Caco-2 (cell line): ENCODE results near the gene ARNT2. TPM values are rescaled to one million over a fixed set of nuclear protein-coding genes. Genes with fewer than 3 reads are reported as not detected.
A peak's percentile ranks its signal among the peaks of the same experiment; 100 is the strongest.

Experiments
- BruUV-seq: library from RNA; stranded (reverse); fragments of 400-500 nt; replicated peaks from 2 replicates; lab custom pipeline; 2021; lab: Mats Ljungman, UMichigan
- CTCF ChIA-PET: fragments of 300-600 bp; sonication (Branson Sonifier 250); formaldehyde crosslinking; loops from one replicate; lab custom pipeline; 2022; ENCODE audit warnings: antibody characterized with exemption; lab: Charles Lee
- POLR2A ChIA-PET: fragments of 300-600 bp; sonication (Branson Sonifier 250); formaldehyde crosslinking; loops from one replicate; lab custom pipeline; 2022; ENCODE audit warnings: antibody characterized with exemption; lab: Charles Lee
- DNase-seq, 2 experiments: peaks; one replicate each; pipeline versions ENCODE4 v3.0.0 to v3.0.0-alpha.2; 2020 to 2022
- H3K27me3 ChIP-seq: replicated peaks from 2 replicates; pipeline ENCODE4 v1.6.0; 2011; ENCODE audit warnings: low read length; ENCODE audit not compliant: control insufficient read depth, insufficient read depth
- H3K36me3 ChIP-seq: 2 replicates; pipeline ENCODE4 v1.5.1; 2011; ENCODE audit warnings: low read length; ENCODE audit not compliant: control insufficient read depth, insufficient read depth
- H3K4me1 ChIP-seq: fragments of 250-450 bp; sonication (Bioruptor Pico); 2 replicates; pipeline ENCODE4 v1.5.1; 2020; ENCODE audit warnings: mild to moderate bottlenecking
- H3K4me3 ChIP-seq: 2 replicates; pipeline ENCODE4 v1.5.1; 2011; ENCODE audit warnings: low read depth, mild to moderate bottlenecking, control low read depth, low read length
- H3K9me3 ChIP-seq: fragments of 250-450 bp; sonication (Bioruptor Pico); 2 replicates; pipeline ENCODE4 v1.5.1; 2020; ENCODE audit warnings: mild to moderate bottlenecking, moderate library complexity
- H3K27ac Mint-ChIP-seq: one replicate; pipeline ENCODE4 v1.8.0; 2022; ENCODE audit warnings: mixed read lengths; ENCODE audit not compliant: unreplicated experiment
- H3K27me3 Mint-ChIP-seq: one replicate; pipeline ENCODE4 v1.8.0; 2022; ENCODE audit warnings: mixed read lengths; ENCODE audit not compliant: insufficient read depth, unreplicated experiment
- H3K36me3 Mint-ChIP-seq: one replicate; pipeline ENCODE4 v1.8.0; 2022; ENCODE audit warnings: mild to moderate bottlenecking, mixed read lengths; ENCODE audit not compliant: insufficient read depth, unreplicated experiment
- H3K4me1 Mint-ChIP-seq: one replicate; pipeline ENCODE4 v1.8.0; 2022; ENCODE audit warnings: low read depth, mixed read lengths; ENCODE audit not compliant: unreplicated experiment
- H3K4me3 Mint-ChIP-seq: one replicate; pipeline ENCODE4 v1.8.0; 2022; ENCODE audit warnings: mild to moderate bottlenecking, moderate library complexity, mixed read lengths; ENCODE audit not compliant: unreplicated experiment
- H3K9me3 Mint-ChIP-seq: one replicate; pipeline ENCODE4 v1.8.0; 2022; ENCODE audit warnings: mixed read lengths; ENCODE audit not compliant: unreplicated experiment
- intact Hi-C: fragments of 100-400 bp; cut with micrococcal nuclease; formaldehyde crosslinking; loops from one replicate; pipeline ENCODE4 v1.10.0; 2022; ENCODE audit not compliant: unreplicated experiment
- total RNA-seq: library from RNA; stranded (reverse); gene quantifications from 2 replicates; pipeline ENCODE4 v1.2.3, GENCODE V29; 2022
- TF ChIP-seq, protein P1 (sequence below), 2 experiments: fragments of 200-600 bp in 1 of 2; IDR thresholded peaks; 1 replicate in 1 of 2; 2 replicates in 1 of 2; pipeline versions ENCODE4 v1.5.1 to v1.8.0; 2011 to 2022; ENCODE audit warnings: antibody characterized with exemption in 1 of 2, control low read depth in 1 of 2, inconsistent platforms in 1 of 2, low read depth in 1 of 2, low read length in 1 of 2, mild to moderate bottlenecking in 1 of 2, moderate library complexity in 1 of 2; ENCODE audit not compliant: insufficient read depth in 1 of 2, severe bottlenecking in 1 of 2, unreplicated experiment in 1 of 2

ARNT2 gene
- total RNA-seq, 1 experiment from 2014 or later: 0.23 TPM

- H3K36me3 ChIP-seq: no peaks in the 10 kb centered on the region
- no peaks in the 10 kb centered on the region for H3K9me3 ChIP-seq
- BruUV-seq: no TSS peak
- TF ChIP-seq, protein P1, sequence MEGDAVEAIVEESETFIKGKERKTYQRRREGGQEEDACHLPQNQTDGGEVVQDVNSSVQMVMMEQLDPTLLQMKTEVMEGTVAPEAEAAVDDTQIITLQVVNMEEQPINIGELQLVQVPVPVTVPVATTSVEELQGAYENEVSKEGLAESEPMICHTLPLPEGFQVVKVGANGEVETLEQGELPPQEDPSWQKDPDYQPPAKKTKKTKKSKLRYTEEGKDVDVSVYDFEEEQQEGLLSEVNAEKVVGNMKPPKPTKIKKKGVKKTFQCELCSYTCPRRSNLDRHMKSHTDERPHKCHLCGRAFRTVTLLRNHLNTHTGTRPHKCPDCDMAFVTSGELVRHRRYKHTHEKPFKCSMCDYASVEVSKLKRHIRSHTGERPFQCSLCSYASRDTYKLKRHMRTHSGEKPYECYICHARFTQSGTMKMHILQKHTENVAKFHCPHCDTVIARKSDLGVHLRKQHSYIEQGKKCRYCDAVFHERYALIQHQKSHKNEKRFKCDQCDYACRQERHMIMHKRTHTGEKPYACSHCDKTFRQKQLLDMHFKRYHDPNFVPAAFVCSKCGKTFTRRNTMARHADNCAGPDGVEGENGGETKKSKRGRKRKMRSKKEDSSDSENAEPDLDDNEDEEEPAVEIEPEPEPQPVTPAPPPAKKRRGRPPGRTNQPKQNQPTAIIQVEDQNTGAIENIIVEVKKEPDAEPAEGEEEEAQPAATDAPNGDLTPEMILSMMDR (IDR thresholded peaks at IDR 0.05; ENCODE audit: insufficient read depth in 1 of 2, low read depth in 1 of 2, low read length in 1 of 2, severe bottlenecking in 1 of 2, unreplicated experiment in 1 of 2): no peak
- H3K27ac Mint-ChIP-seq: no peak overlapping the region
- H3K36me3 Mint-ChIP-seq: no peaks in the 10 kb centered on the region
- intact Hi-C loops: no loop called here
- DNase-seq: no peak
- H3K27me3 ChIP-seq: no peaks in the 10 kb centered on the region
- CTCF ChIA-PET: no interaction called here
- no peak overlapping the region for H3K4me3 Mint-ChIP-seq
- no peaks in the 10 kb centered on the region for H3K27me3 Mint-ChIP-seq
- H3K4me1 Mint-ChIP-seq: peaks cover 13% of the 10 kb centered on the region
- no peak overlapping the region for H3K4me3 ChIP-seq
- POLR2A ChIA-PET: no interaction called here
- no peaks in the 10 kb centered on the region for H3K9me3 Mint-ChIP-seq
- peaks cover 14% of the 10 kb centered on the region; the same call in 1 of the 2 replicates for H3K4me1 ChIP-seq
Observed at GRCh38 chr15:80483725-80484161, 79.6 kb downstream of the ARNT2 start.

DNA sequence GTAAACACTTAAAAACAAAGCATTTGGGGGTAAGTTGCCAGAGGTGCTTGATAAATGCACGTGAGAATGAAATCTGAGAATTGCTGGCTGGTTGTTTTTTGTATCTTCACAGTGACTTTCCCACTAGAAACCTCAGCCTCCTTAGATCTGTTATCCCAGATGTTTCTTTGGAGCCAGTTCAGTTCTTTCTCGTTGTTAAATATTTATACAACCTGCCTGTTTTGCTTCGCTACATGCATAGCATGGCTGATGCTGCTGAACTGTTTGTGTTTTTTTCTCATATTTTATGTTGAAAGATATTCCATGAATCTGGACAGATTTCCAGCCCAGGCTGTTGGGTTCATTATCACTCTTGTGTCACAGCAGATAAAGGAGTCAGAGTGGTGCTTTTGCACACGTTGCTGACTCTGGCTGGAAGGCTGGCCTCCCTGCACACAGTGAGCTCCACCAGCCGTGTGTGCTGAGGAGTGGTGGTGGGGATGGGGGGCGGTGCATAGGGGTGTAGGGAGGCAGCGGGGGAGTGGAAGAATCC is 80.2 kb downstream of the ARNT2 start:
- H3K27ac Mint-ChIP-seq: no peak overlapping the region
- Histone ChIP-seq H3K4me1 (peaks cover 14% of the 10 kb centered on the region; the same call in 1 of the 2 replicates), H3K36me3 (no peaks in the 10 kb centered on the region), H3K27me3 (no peaks in the 10 kb centered on the region), H3K9me3 (no peaks in the 10 kb centered on the region), H3K4me3 (no peak overlapping the region)
- no peak for DNase-seq
- TF ChIP-seq, protein P1 (IDR thresholded peaks at IDR 0.05; ENCODE audit: insufficient read depth in 1 of 2, low read depth in 1 of 2, low read length in 1 of 2, severe bottlenecking in 1 of 2, unreplicated experiment in 1 of 2): no peak
- peaks cover 13% of the 10 kb centered on the region for H3K4me1 Mint-ChIP-seq
- intact Hi-C loops: no loop called here
- H3K4me3 Mint-ChIP-seq: no peak overlapping the region
- no peaks in the 10 kb centered on the region for H3K27me3 Mint-ChIP-seq
- H3K9me3 Mint-ChIP-seq: no peaks in the 10 kb centered on the region
- ChIA-PET CTCF (no interaction called here), POLR2A (no interaction called here)
- BruUV-seq: no TSS peak
- H3K36me3 Mint-ChIP-seq: no peaks in the 10 kb centered on the region

- no TSS peak for BruUV-seq
- intact Hi-C loops: no loop called here
- no peaks in the 10 kb centered on the region for H3K27me3 Mint-ChIP-seq
- POLR2A ChIA-PET: no interaction called here
- H3K4me1 ChIP-seq: peaks cover 14% of the 10 kb centered on the region; the same call in 1 of the 2 replicates
- no peaks in the 10 kb centered on the region for H3K9me3 Mint-ChIP-seq
- peak; percentile 5 to 48 for DNase-seq
- H3K9me3 ChIP-seq: no peaks in the 10 kb centered on the region
- CTCF ChIA-PET: no interaction called here
- H3K4me3 Mint-ChIP-seq: no peak overlapping the region
- no peak overlapping the region for H3K27ac Mint-ChIP-seq
- H3K36me3 ChIP-seq: no peaks in the 10 kb centered on the region
- no peaks in the 10 kb centered on the region for H3K36me3 Mint-ChIP-seq
- TF ChIP-seq, protein P1 (IDR thresholded peaks at IDR 0.05; ENCODE audit: insufficient read depth in 1 of 2, low read depth in 1 of 2, low read length in 1 of 2, severe bottlenecking in 1 of 2, unreplicated experiment in 1 of 2): no peak
- H3K4me1 Mint-ChIP-seq: peaks cover 13% of the 10 kb centered on the region
- H3K27me3 ChIP-seq: no peaks in the 10 kb centered on the region
- no peak overlapping the region for H3K4me3 ChIP-seq
Observed at GRCh38 chr15:80485370-80486164, 81.4 kb downstream of the ARNT2 start.
